HEK293T (cell line): Measurements from ENCODE around the gene ADAMTS17.
A peak's percentile ranks its signal among the peaks of the same experiment; 100 is the strongest.
"Not testable (repeated sequence)": the region's sequence is repeated elsewhere in the genome, so short reads cannot be mapped to it uniquely, and the experiment has no call there.

ENCODE experiments used
- CTCF ChIA-PET: fragments of 350-600 bp; formaldehyde crosslinking; extraction: SDS; loops from one replicate; lab custom pipeline; 2021; ENCODE audit warnings: antibody characterized with exemption, inconsistent platforms; lab: Yijun Ruan, JAX
- POLR2A ChIA-PET: fragments of 350-600 bp; formaldehyde crosslinking; extraction: SDS; loops from one replicate; lab custom pipeline; 2020; ENCODE audit warnings: antibody characterized with exemption, inconsistent platforms; lab: Yijun Ruan, JAX
- DNase-seq: peaks from one replicate; pipeline ENCODE4 v3.0.0; 2012; ENCODE audit warnings: mixed read lengths; ENCODE audit errors: extremely low spot score
- ARNT ChIP-seq: fragments of 450-650 bp; IDR thresholded peaks from 2 replicates; pipeline ENCODE4 v1.6.1; 2017; ENCODE audit warnings: mild to moderate bottlenecking
- BHLHE40 ChIP-seq: fragments of 450-650 bp; IDR thresholded peaks from 2 replicates; pipeline ENCODE4 v1.6.1; 2016; ENCODE audit warnings: mild to moderate bottlenecking, moderate library complexity, borderline replicate concordance
- CTBP1 ChIP-seq: fragments of 450-650 bp; IDR thresholded peaks from 2 replicates; pipeline ENCODE4 v1.6.1; 2016; ENCODE audit warnings: borderline replicate concordance
- ELF4 ChIP-seq: fragments of 450-650 bp; IDR thresholded peaks from 2 replicates; pipeline ENCODE4 v1.6.1; 2017; ENCODE audit warnings: antibody characterized with exemption
- FOXA1 ChIP-seq: fragments of 450-650 bp; IDR thresholded peaks from 2 replicates; pipeline ENCODE4 v1.6.1; 2016; ENCODE audit warnings: mild to moderate bottlenecking
- FOXK2 ChIP-seq: fragments of 450-650 bp; IDR thresholded peaks from 2 replicates; pipeline ENCODE4 v1.6.1; 2016; ENCODE audit warnings: mild to moderate bottlenecking
- FOXM1 ChIP-seq: fragments of 450-650 bp; IDR thresholded peaks from 2 replicates; pipeline ENCODE4 v1.6.1; 2017; ENCODE audit warnings: mild to moderate bottlenecking, borderline replicate concordance
- HDGF ChIP-seq: fragments of 450-650 bp; IDR thresholded peaks from 2 replicates; pipeline ENCODE4 v1.6.1; 2017; ENCODE audit warnings: antibody characterized with exemption, borderline replicate concordance
- L3MBTL2 ChIP-seq: fragments of 450-650 bp; conservative IDR thresholded peaks from 2 replicates; pipeline ENCODE4 v1.6.1; 2016; ENCODE audit warnings: mild to moderate bottlenecking
- LEF1 ChIP-seq: fragments of 450-650 bp; IDR thresholded peaks from 2 replicates; pipeline ENCODE4 v1.6.1; 2017; ENCODE audit warnings: mild to moderate bottlenecking, borderline replicate concordance
- NFRKB ChIP-seq: fragments of 450-650 bp; IDR thresholded peaks from 2 replicates; pipeline ENCODE4 v1.6.1; 2016; ENCODE audit warnings: mild to moderate bottlenecking, moderate library complexity
- PKNOX1 ChIP-seq: fragments of 450-650 bp; IDR thresholded peaks from 2 replicates; pipeline ENCODE4 v1.6.1; 2016
- SP1 ChIP-seq: fragments of 450-650 bp; IDR thresholded peaks from 2 replicates; pipeline ENCODE4 v1.6.1; 2017
- SUZ12 ChIP-seq: fragments of 450-650 bp; IDR thresholded peaks from 2 replicates; pipeline ENCODE4 v1.6.1; 2016; ENCODE audit warnings: mild to moderate bottlenecking
- TARDBP ChIP-seq: fragments of 450-650 bp; IDR thresholded peaks from 2 replicates; pipeline ENCODE4 v1.6.1; 2016
- ZNF384 ChIP-seq: fragments of 450-650 bp; IDR thresholded peaks from 2 replicates; pipeline ENCODE4 v1.6.1; 2016

The ADAMTS17 gene

GRCh38 chr15:100340721-100341238 is 995 bp downstream of the ADAMTS17 start:
- TF ChIP-seq HDGF, result no peak
- no peak for TF ChIP-seq ELF4
- no peak for TF ChIP-seq LEF1
- no peak for TF ChIP-seq NFRKB
- TF ChIP-seq ARNT, result no peak
- no peak for TF ChIP-seq SUZ12
- TF ChIP-seq FOXM1, result no peak
- no peak for TF ChIP-seq BHLHE40
- no peak for TF ChIP-seq TARDBP
- no peak for TF ChIP-seq PKNOX1
- TF ChIP-seq ZNF384, result no peak
- TF ChIP-seq SP1, result no peak
- TF ChIP-seq L3MBTL2, result no peak
- no peak for TF ChIP-seq FOXA1
- TF ChIP-seq CTBP1, result no peak
- no peak for TF ChIP-seq FOXK2
- ChIA-PET POLR2A (no interaction called here), CTCF (interaction anchor here (4.4 kb wide), 1 partner anchor 8 kb away, joined by 36 read pairs; no protein-coding TSS in a partner anchor)
- peak; percentile 20 for DNase-seq

GRCh38 chr15:100339999-100340398 is 1.8 kb downstream of the ADAMTS17 start:
- TF ChIP-seq ELF4 (no peak), ZNF384 (no peak), BHLHE40 (no peak), HDGF (no peak), NFRKB (no peak), SP1 (no peak), FOXA1 (no peak), LEF1 (no peak), CTBP1 (no peak), FOXM1 (no peak), PKNOX1 (no peak), TARDBP (no peak), L3MBTL2 (no peak), SUZ12 (no peak), FOXK2 (no peak), ARNT (no peak)
- CTCF ChIA-PET, result interaction anchor here (4.4 kb wide), 1 partner anchor 9 kb away, joined by 36 read pairs; no protein-coding TSS in a partner anchor
- POLR2A ChIA-PET, result no interaction called here
- DNase-seq, result no peak

GRCh38 chr15:100339451-100339850 is 2.3 kb downstream of the ADAMTS17 start:
- not testable (repeated sequence) for DNase-seq
- POLR2A ChIA-PET, result interaction anchor here (0.8 to 1.2 kb wide), 3 partner anchors 263 to 606 kb away, joined by 3 to 4 read pairs (median 3); partner anchors contain the start of genes ASB7, LINS1 and LYSMD4
- CTCF ChIA-PET, result interaction anchor here (0.7 to 4.4 kb wide), 15 partner anchors 9 to 1066 kb away, joined by 3 to 36 read pairs (median 3); no protein-coding TSS in a partner anchor

- peak; percentile 66 for DNase-seq
- TF ChIP-seq LEF1 (no peak), TARDBP (no peak), BHLHE40 (no peak), NFRKB (no peak)
- ChIA-PET CTCF (interaction anchor here (0.7 to 4.4 kb wide), 16 partner anchors 8 to 1066 kb away, joined by 3 to 36 read pairs (median 4); no protein-coding TSS in a partner anchor), POLR2A (interaction anchor here (0.8 to 1.2 kb wide), 3 partner anchors 264 to 605 kb away, joined by 3 to 4 read pairs (median 3); partner anchors contain the start of genes ASB7, LINS1 and LYSMD4)
Observed at GRCh38 chr15:100338971-100339444, 2.8 kb downstream of the ADAMTS17 start.

- CTCF ChIA-PET, result interaction anchor here (0.5 to 4.4 kb wide), 10 partner anchors 7 to 1065 kb away, joined by 3 to 36 read pairs (median 4); no protein-coding TSS in a partner anchor
Observed at GRCh38 chr15:100338247-100338646, 3.5 kb downstream of the ADAMTS17 start.

More at GRCh38 chr15:100338247-100338646, 3.5 kb downstream of the ADAMTS17 start:
- DNase-seq, result no peak
- POLR2A ChIA-PET, result interaction anchor here (1.2 kb wide), 1 partner anchor 264 kb away, joined by 4 read pairs; the partner anchor contains the start of genes ASB7 and LINS1
- TF ChIP-seq BHLHE40, result no peak
- no peak for TF ChIP-seq ELF4
- no peak for TF ChIP-seq CTBP1
- no peak for TF ChIP-seq FOXM1
- no peak for TF ChIP-seq SUZ12
- no peak for TF ChIP-seq NFRKB
- no peak for TF ChIP-seq FOXA1
- no peak for TF ChIP-seq SP1
- no peak for TF ChIP-seq PKNOX1
- no peak for TF ChIP-seq TARDBP
- TF ChIP-seq L3MBTL2, result no peak
- TF ChIP-seq ZNF384, result no peak
- no peak for TF ChIP-seq FOXK2
- no peak for TF ChIP-seq HDGF
- no peak for TF ChIP-seq LEF1
- TF ChIP-seq ARNT, result no peak
